Measurements from ENCODE around the gene USP22. TPM values are rescaled to one million over a fixed set of nuclear protein-coding genes. Genes with fewer than 3 reads are reported as not detected.

Gene USP22
- total and polyA plus RNA-seq, 2 of the 13 experiments (the other 11 are each of a cell fraction or from before 2014, with no cell fraction given): 98.0 to 130 TPM

DNA sequence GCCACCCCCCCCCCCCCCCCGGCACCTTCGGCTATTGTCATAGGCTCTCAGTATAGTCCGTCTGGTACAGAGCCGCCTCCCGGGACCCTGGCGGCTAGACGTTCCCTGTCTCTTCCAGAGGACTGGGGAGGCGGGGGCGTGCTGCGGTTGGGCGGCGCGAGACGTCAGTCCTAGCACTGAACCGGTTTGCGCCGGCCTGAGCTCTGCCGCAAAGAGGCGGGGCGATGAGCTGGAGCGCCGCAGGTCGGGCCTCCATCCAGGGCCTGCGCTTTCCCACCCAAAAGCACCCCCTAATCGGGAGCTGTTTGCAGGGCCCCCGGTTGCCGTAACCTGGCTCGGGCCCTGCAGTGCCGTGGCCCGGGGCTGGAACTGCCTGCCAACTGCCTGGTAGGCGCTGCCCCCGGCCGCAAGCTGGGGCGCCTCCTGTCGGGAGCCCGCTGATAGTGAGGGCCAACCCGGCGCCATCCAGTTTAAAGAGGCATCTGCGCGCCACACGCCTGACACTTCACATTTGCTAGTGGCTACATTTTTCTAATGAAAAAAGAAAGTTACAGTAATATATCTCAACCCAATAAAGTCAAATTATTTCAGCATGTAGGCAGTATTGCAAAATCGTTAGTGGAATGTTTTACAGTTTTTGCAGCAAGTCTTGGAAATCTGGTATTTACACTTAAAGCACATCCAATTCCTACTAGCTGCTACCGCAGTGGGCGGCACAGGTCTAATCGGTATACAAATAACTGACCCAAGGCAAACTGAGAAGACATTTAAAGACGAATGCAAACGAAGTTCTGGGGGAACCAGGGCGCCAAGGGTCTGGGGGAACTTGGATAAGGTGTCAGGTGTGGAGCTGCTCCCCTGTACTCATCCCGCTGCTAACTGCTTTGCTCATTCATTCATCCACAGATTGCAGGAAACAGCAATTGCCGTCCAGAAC lies 753 bp upstream of the USP22 start (continued):
- TF ChIP-seq, protein P1, sequence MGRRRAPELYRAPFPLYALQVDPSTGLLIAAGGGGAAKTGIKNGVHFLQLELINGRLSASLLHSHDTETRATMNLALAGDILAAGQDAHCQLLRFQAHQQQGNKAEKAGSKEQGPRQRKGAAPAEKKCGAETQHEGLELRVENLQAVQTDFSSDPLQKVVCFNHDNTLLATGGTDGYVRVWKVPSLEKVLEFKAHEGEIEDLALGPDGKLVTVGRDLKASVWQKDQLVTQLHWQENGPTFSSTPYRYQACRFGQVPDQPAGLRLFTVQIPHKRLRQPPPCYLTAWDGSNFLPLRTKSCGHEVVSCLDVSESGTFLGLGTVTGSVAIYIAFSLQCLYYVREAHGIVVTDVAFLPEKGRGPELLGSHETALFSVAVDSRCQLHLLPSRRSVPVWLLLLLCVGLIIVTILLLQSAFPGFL (CRISPR knock-in tag; IDR thresholded peaks at IDR 0.05): no peak
- TF ChIP-seq ZNF737 (CRISPR knock-in tag; IDR thresholded peaks at IDR 0.05; ENCODE audit: borderline replicate concordance) (no peak), AGO2 (optimal IDR thresholded peaks at IDR 0.05; ENCODE audit: low read depth, low read length) (no peak), ARNT (IDR thresholded peaks at IDR 0.05) (no peak), ZNF556 (CRISPR knock-in tag; IDR thresholded peaks at IDR 0.05; ENCODE audit: borderline replicate concordance) (no peak; the same call in 1 of the 2 replicates), EED (CRISPR knock-in tag; IDR thresholded peaks at IDR 0.05) (no peak), ZNF44 (CRISPR knock-in tag; IDR thresholded peaks at IDR 0.05) (no peak), JDP2 (CRISPR knock-in tag; IDR thresholded peaks at IDR 0.05; ENCODE audit: borderline replicate concordance) (no peak), ZNF616 (CRISPR knock-in tag; IDR thresholded peaks at IDR 0.05; ENCODE audit: low read depth) (no peak)
- TF ChIP-seq, protein P2, sequence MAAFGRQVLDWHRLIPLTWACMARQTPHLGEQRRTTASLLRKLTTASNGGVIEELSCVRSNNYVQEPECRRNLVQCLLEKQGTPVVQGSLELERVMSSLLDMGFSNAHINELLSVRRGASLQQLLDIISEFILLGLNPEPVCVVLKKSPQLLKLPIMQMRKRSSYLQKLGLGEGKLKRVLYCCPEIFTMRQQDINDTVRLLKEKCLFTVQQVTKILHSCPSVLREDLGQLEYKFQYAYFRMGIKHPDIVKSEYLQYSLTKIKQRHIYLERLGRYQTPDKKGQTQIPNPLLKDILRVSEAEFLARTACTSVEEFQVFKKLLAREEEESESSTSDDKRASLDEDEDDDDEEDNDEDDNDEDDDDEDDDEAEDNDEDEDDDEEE (CRISPR knock-in tag; IDR thresholded peaks at IDR 0.05): no peak
- TF ChIP-seq, protein P3, sequence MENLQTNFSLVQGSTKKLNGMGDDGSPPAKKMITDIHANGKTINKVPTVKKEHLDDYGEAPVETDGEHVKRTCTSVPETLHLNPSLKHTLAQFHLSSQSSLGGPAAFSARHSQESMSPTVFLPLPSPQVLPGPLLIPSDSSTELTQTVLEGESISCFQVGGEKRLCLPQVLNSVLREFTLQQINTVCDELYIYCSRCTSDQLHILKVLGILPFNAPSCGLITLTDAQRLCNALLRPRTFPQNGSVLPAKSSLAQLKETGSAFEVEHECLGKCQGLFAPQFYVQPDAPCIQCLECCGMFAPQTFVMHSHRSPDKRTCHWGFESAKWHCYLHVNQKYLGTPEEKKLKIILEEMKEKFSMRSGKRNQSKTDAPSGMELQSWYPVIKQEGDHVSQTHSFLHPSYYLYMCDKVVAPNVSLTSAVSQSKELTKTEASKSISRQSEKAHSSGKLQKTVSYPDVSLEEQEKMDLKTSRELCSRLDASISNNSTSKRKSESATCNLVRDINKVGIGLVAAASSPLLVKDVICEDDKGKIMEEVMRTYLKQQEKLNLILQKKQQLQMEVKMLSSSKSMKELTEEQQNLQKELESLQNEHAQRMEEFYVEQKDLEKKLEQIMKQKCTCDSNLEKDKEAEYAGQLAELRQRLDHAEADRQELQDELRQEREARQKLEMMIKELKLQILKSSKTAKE (CRISPR knock-in tag; IDR thresholded peaks at IDR 0.05; ENCODE audit: borderline replicate concordance): peak; percentile 19; the same call in 1 of the 2 replicates
- TF ChIP-seq, protein P4, sequence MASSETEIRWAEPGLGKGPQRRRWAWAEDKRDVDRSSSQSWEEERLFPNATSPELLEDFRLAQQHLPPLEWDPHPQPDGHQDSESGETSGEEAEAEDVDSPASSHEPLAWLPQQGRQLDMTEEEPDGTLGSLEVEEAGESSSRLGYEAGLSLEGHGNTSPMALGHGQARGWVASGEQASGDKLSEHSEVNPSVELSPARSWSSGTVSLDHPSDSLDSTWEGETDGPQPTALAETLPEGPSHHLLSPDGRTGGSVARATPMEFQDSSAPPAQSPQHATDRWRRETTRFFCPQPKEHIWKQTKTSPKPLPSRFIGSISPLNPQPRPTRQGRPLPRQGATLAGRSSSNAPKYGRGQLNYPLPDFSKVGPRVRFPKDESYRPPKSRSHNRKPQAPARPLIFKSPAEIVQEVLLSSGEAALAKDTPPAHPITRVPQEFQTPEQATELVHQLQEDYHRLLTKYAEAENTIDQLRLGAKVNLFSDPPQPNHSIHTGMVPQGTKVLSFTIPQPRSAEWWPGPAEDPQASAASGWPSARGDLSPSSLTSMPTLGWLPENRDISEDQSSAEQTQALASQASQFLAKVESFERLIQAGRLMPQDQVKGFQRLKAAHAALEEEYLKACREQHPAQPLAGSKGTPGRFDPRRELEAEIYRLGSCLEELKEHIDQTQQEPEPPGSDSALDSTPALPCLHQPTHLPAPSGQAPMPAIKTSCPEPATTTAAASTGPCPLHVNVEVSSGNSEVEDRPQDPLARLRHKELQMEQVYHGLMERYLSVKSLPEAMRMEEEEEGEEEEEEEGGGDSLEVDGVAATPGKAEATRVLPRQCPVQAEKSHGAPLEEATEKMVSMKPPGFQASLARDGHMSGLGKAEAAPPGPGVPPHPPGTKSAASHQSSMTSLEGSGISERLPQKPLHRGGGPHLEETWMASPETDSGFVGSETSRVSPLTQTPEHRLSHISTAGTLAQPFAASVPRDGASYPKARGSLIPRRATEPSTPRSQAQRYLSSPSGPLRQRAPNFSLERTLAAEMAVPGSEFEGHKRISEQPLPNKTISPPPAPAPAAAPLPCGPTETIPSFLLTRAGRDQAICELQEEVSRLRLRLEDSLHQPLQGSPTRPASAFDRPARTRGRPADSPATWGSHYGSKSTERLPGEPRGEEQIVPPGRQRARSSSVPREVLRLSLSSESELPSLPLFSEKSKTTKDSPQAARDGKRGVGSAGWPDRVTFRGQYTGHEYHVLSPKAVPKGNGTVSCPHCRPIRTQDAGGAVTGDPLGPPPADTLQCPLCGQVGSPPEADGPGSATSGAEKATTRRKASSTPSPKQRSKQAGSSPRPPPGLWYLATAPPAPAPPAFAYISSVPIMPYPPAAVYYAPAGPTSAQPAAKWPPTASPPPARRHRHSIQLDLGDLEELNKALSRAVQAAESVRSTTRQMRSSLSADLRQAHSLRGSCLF (CRISPR knock-in tag; IDR thresholded peaks at IDR 0.05; ENCODE audit: borderline replicate concordance): no peak
- TF ChIP-seq, protein P5, sequence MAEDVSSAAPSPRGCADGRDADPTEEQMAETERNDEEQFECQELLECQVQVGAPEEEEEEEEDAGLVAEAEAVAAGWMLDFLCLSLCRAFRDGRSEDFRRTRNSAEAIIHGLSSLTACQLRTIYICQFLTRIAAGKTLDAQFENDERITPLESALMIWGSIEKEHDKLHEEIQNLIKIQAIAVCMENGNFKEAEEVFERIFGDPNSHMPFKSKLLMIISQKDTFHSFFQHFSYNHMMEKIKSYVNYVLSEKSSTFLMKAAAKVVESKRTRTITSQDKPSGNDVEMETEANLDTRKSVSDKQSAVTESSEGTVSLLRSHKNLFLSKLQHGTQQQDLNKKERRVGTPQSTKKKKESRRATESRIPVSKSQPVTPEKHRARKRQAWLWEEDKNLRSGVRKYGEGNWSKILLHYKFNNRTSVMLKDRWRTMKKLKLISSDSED (CRISPR knock-in tag; IDR thresholded peaks at IDR 0.05): no peak
